Measurements from ENCODE around the gene OGFR.

OGFR gene

GRCh38 chr20:62836967-62837490 lies 32.4 kb downstream of the OGFR start:
- no peak overlapping the region for H3K4me3 ChIP-seq (ENCODE audit: low read depth, low read length)
- TF ChIP-seq CTCF (IDR thresholded peaks at IDR 0.05; ENCODE audit: control insufficient read depth, extremely low read depth, insufficient read depth): no peak

GRCh38 chr20:62837790-62838127 lies 33.1 kb downstream of the OGFR start:
- H3K4me3 ChIP-seq (ENCODE audit: low read depth, low read length): no peak overlapping the region
- DNase-seq (ENCODE audit: low read depth): no peak
- TF ChIP-seq CTCF (IDR thresholded peaks at IDR 0.05; ENCODE audit: control insufficient read depth, extremely low read depth, insufficient read depth): no peak

More at GRCh38 chr20:62836967-62837490, 32.4 kb downstream of the OGFR start:
- no peak for DNase-seq (ENCODE audit: low read depth)

- peak; percentile 86 for DNase-seq (ENCODE audit: low read depth)
Measured at GRCh38 chr20:62838128-62838891, 33.7 kb downstream of the OGFR start.

GRCh38 chr20:62839261-62839660 lies 34.6 kb downstream of the OGFR start:
- H3K4me3 ChIP-seq (ENCODE audit: low read depth, low read length): no peak overlapping the region
- no peak for DNase-seq (ENCODE audit: low read depth)
- no peak for TF ChIP-seq CTCF (IDR thresholded peaks at IDR 0.05; ENCODE audit: control insufficient read depth, extremely low read depth, insufficient read depth)

More at GRCh38 chr20:62838128-62838891, 33.7 kb downstream of the OGFR start:
- 0 out of 2 replicates have a peak, but pooled peaks have one; percentile 0 for TF ChIP-seq CTCF (IDR thresholded peaks at IDR 0.05; ENCODE audit: control insufficient read depth, extremely low read depth, insufficient read depth)
- no peak overlapping the region for H3K4me3 ChIP-seq (ENCODE audit: low read depth, low read length)

GRCh38 chr20:62839816-62840215 lies 35.2 kb downstream of the OGFR start:
- H3K4me3 ChIP-seq (ENCODE audit: low read depth, low read length): no peak overlapping the region
- TF ChIP-seq CTCF (IDR thresholded peaks at IDR 0.05; ENCODE audit: control insufficient read depth, extremely low read depth, insufficient read depth): no peak
- DNase-seq (ENCODE audit: low read depth): no peak

GRCh38 chr20:62840244-62841197 lies 35.9 kb downstream of the OGFR start:
- DNase-seq (ENCODE audit: low read depth): peak; percentile 71
- 0 out of 2 replicates have a peak, but pooled peaks have one; percentile 9 for TF ChIP-seq CTCF (IDR thresholded peaks at IDR 0.05; ENCODE audit: control insufficient read depth, extremely low read depth, insufficient read depth)
- no peak overlapping the region for H3K4me3 ChIP-seq (ENCODE audit: low read depth, low read length)

Measured in LNCaP clone FGC (cell line).